CD14-positive monocyte (primary cell): ENCODE results near the gene PARG. TPM values are rescaled to one million over a fixed set of nuclear protein-coding genes. Genes with fewer than 3 reads are reported as not detected.

Experiments used
- DNase-seq, 3 donors: peaks; one replicate each; pipeline ENCODE4 v3.0.0-alpha.2; 2011 to 2022
- H2AFZ ChIP-seq: 2 replicates; pipeline ENCODE4 v1.6.0; 2012; ENCODE audit warnings: mild to moderate bottlenecking, low read depth, low read length, inconsistent platforms; ENCODE audit not compliant: insufficient read depth, poor library complexity, severe bottlenecking
- H3K27ac ChIP-seq, 2 donors: 1 replicate in 1 of 2; 2 replicates in 1 of 2; pipeline ENCODE4 v1.5.1; 2012 to 2013; ENCODE audit warnings: low read length in 2 of 2, control low read depth in 1 of 2, inconsistent platforms in 1 of 2, low read depth in 1 of 2, mild to moderate bottlenecking in 1 of 2
- H3K27me3 ChIP-seq, 2 donors: one replicate each; pipeline versions ENCODE4 v1.6.0 to v1.6.1; 2011 to 2013; ENCODE audit warnings: low read length in 2 of 2; ENCODE audit not compliant: control insufficient read depth in 2 of 2, insufficient read depth in 2 of 2
- H3K36me3 ChIP-seq, 2 donors: replicated peaks in 1 of 2; 1 replicate in 1 of 2; 2 replicates in 1 of 2; pipeline versions ENCODE4 v1.5.1 to v1.6.1; 2012 to 2013; ENCODE audit warnings: low read length in 2 of 2, control low read depth in 1 of 2, inconsistent platforms in 1 of 2, mild to moderate bottlenecking in 1 of 2; ENCODE audit not compliant: insufficient read depth in 2 of 2, control insufficient read depth in 1 of 2
- H3K4me1 ChIP-seq, 2 donors: 1 replicate in 1 of 2; 2 replicates in 1 of 2; pipeline versions ENCODE4 v1.5.1 to v1.6.1; 2012 to 2013; ENCODE audit warnings: low read length in 2 of 2, control low read depth in 1 of 2, inconsistent platforms in 1 of 2, mild to moderate bottlenecking in 1 of 2, moderate library complexity in 1 of 2; ENCODE audit not compliant: insufficient read depth in 2 of 2, control insufficient read depth in 1 of 2
- H3K4me2 ChIP-seq: replicated peaks from 2 replicates; pipeline ENCODE3; 2012; ENCODE audit warnings: low read length, moderate library complexity, mild to moderate bottlenecking; ENCODE audit not compliant: poor library complexity, severe bottlenecking; ENCODE audit errors: extremely low read depth
- H3K4me3 ChIP-seq, 3 experiments: fragments of 200-600 bp in 1 of 3; sonication (generic) in 1 of 3; replicated peaks in 1 of 3; 1 replicate in 2 of 3; 2 replicates in 1 of 3; pipeline ENCODE4 v1.5.1; 2011 to 2013; ENCODE audit warnings: low read length in 3 of 3, mild to moderate bottlenecking in 3 of 3, control low read depth in 2 of 3, low read depth in 2 of 3, inconsistent platforms in 1 of 3, moderate library complexity in 1 of 3
- H3K79me2 ChIP-seq: 2 replicates; pipeline ENCODE4 v1.6.0; 2012; ENCODE audit warnings: mild to moderate bottlenecking, control low read depth, inconsistent platforms, low read length, moderate library complexity; ENCODE audit not compliant: insufficient read depth
- H3K9ac ChIP-seq: 2 replicates; pipeline ENCODE4 v1.6.0; 2017; ENCODE audit warnings: low read length, mild to moderate bottlenecking; ENCODE audit not compliant: insufficient read depth, poor library complexity, severe bottlenecking
- H3K9me3 ChIP-seq, 2 donors: replicated peaks in 1 of 2; 1 replicate in 1 of 2; 2 replicates in 1 of 2; pipeline versions ENCODE4 v1.5.1 to v1.6.1; 2012 to 2013; ENCODE audit warnings: low read length in 2 of 2, control low read depth in 1 of 2; ENCODE audit not compliant: control insufficient read depth in 1 of 2, insufficient read depth in 1 of 2
- H4K20me1 ChIP-seq: 2 replicates; pipeline ENCODE4 v1.6.0; 2012; ENCODE audit warnings: mild to moderate bottlenecking, low read length, control low read depth, moderate library complexity; ENCODE audit not compliant: insufficient read depth
- H3K27ac Mint-ChIP-seq, 7 donors: one replicate each; pipeline ENCODE4 v1.8.0; 2020; ENCODE audit warnings: mild to moderate bottlenecking in 7 of 7, mixed read lengths in 7 of 7, moderate library complexity in 6 of 7, inconsistent platforms in 2 of 7
- H3K27me3 Mint-ChIP-seq, 3 donors: one replicate each; pipeline ENCODE4 v1.8.0; 2021 to 2022; ENCODE audit warnings: low read depth in 3 of 3, mild to moderate bottlenecking in 3 of 3, mixed read lengths in 3 of 3, moderate library complexity in 3 of 3, inconsistent platforms in 1 of 3
- H3K36me3 Mint-ChIP-seq, 2 donors: one replicate each; pipeline ENCODE4 v1.8.0; 2020; ENCODE audit warnings: mixed read lengths in 2 of 2, inconsistent platforms in 1 of 2, mild to moderate bottlenecking in 1 of 2
- H3K4me1 Mint-ChIP-seq: one replicate; pipeline ENCODE4 v1.8.0; 2020; ENCODE audit warnings: mild to moderate bottlenecking, mixed read lengths
- H3K4me3 Mint-ChIP-seq, 2 donors: one replicate each; pipeline ENCODE4 v1.8.0; 2020; ENCODE audit warnings: mild to moderate bottlenecking in 2 of 2, mixed read lengths in 2 of 2, moderate library complexity in 1 of 2
- H3K9me3 Mint-ChIP-seq, 7 donors: one replicate each; pipeline ENCODE4 v1.8.0; 2020 to 2022; ENCODE audit warnings: mixed read lengths in 7 of 7, mild to moderate bottlenecking in 6 of 7, moderate library complexity in 6 of 7, inconsistent platforms in 2 of 7
- CTCF ChIP-seq: fragments of 200-600 bp; IDR thresholded peaks from one replicate; pipeline ENCODE4 v1.8.0; 2022; ENCODE audit warnings: antibody characterized with exemption, mild to moderate bottlenecking
- WGBS: methylation state at CpG from one replicate; pipeline ENCODE4 v1.1.5; 2013; ENCODE audit warnings: missing lambda C conversion rate; ENCODE audit not compliant: insufficient coverage; 5-methylcytosine and 5-hydroxymethylcytosine counted together
- intact Hi-C, 2 donors: fragments of 100-400 bp; cut with micrococcal nuclease; formaldehyde crosslinking; loops; one replicate each; pipeline versions ENCODE4 v1.15.0 to v1.15.1; 2023
- polyA plus RNA-seq, 3 donors: library from polyadenylated mRNA; depleted of rRNA in 1 of 3; unstranded in 2 of 3; stranded (reverse) in 1 of 3; fragments of 300-500 nt in 2 of 3; fragments of >200 nt in 1 of 3; fragmentation: Illumina TruSeq in 2 of 3; gene quantifications; 1 replicate in 2 of 3; 2 replicates in 1 of 3; pipeline ENCODE4 v1.2.3, GENCODE V29; 2012 to 2021

Gene PARG
- polyA plus RNA-seq, 3 donors: 6.3 to 8.0 (median 7.5) TPM

DNA sequence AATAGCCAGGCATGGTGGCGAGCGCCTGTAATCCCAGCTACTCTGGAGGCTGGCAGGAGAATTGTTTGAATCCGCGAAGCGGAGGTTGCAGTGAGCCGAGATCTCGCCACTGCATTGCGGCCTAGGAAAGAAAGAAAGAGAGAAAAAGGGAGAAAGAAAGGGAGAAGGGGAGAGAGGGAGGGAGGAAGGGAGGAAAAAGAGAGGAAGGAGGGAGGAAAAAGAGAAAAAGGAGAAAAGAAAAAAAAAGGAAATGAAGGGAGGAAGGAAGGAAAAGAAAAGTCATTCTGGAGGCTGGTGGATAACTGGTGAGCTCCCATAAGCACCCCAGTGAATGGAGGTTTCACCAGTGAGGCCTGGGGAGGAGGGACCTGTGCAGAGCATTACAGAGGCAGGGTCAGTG is 172.1 kb downstream of the PARG start:
- Histone ChIP-seq H3K27me3 (peaks cover 29 to 49% of the 10 kb centered on the region in 2 donors), H3K4me2 (no peak overlapping the region), H3K4me3 (no peak overlapping the region), H3K27ac (no peak overlapping the region), H3K9ac (no peak overlapping the region), H2AFZ (no peak overlapping the region), H4K20me1 (no peaks in the 10 kb centered on the region), H3K9me3 (peaks cover 14 to 19% of the 10 kb centered on the region in 2 donors), H3K79me2 (no peaks in the 10 kb centered on the region), H3K4me1 (no peaks in the 10 kb centered on the region), H3K36me3 (no peaks in the 10 kb centered on the region)
- H3K4me1 Mint-ChIP-seq: peaks cover 4% of the 10 kb centered on the region
- no peak for DNase-seq
- no peak overlapping the region for H3K27ac Mint-ChIP-seq
- TF ChIP-seq CTCF: no peak
- H3K36me3 Mint-ChIP-seq: peaks cover 0 to 2% of the 10 kb centered on the region in 2 donors
- peaks cover 45 to 64% (median 55%) of the 10 kb centered on the region in 3 donors for H3K27me3 Mint-ChIP-seq
- peaks cover 0 to 23% (median 15%) of the 10 kb centered on the region in 7 donors for H3K9me3 Mint-ChIP-seq
- WGBS: 94% methylated on average over 8 of the region's 8 CpGs
- peak overlapping the region in 1 of 2 donors; percentile 64 for H3K4me3 Mint-ChIP-seq
- intact Hi-C loops: no loop called here

DNA sequence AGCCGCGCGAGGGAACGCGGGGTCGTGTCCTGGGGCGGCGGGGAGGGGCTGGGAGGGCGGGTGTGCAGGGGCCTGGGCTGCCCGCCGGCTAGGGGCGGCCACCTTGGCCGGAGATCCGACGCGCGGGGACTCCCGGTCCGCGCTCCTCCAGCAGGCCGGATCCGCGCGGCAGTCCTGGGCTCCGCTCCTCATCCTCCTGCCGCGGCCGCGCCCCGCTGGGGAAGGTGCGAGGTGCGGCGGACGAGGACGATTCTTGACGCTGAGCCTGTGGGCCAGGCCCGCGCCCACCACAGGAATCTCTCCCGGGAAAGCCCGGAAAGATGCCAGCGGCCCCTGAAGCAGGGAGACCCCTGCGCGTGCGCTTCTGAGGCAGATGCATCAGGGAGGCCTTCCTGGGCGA is 173.1 kb downstream of the PARG start:
- no peaks in the 10 kb centered on the region for H3K79me2 ChIP-seq
- no peak for DNase-seq
- Mint-ChIP-seq H3K27me3 (peaks cover 48 to 64% (median 55%) of the 10 kb centered on the region in 3 donors), H3K27ac (no peak overlapping the region), H3K4me3 (peak overlapping the region in 1 of 2 donors; percentile 64), H3K4me1 (peaks cover 4% of the 10 kb centered on the region), H3K9me3 (peaks cover 0 to 23% (median 15%) of the 10 kb centered on the region in 7 donors), H3K36me3 (peaks cover 0 to 2% of the 10 kb centered on the region in 2 donors)
- no peaks in the 10 kb centered on the region for H4K20me1 ChIP-seq
- peaks cover 26 to 49% of the 10 kb centered on the region in 2 donors for H3K27me3 ChIP-seq
- no peak overlapping the region for H3K9ac ChIP-seq
- intact Hi-C loops: no loop called here
- H3K4me3 ChIP-seq: no peak overlapping the region
- H3K27ac ChIP-seq: no peak overlapping the region
- H2AFZ ChIP-seq: no peak overlapping the region
- no peak overlapping the region for H3K4me2 ChIP-seq
- no peak for TF ChIP-seq CTCF
- H3K36me3 ChIP-seq: no peaks in the 10 kb centered on the region
- WGBS: 7% methylated on average over 45 of the region's 45 CpGs
- peaks cover 14 to 19% of the 10 kb centered on the region in 2 donors for H3K9me3 ChIP-seq
- H3K4me1 ChIP-seq: no peaks in the 10 kb centered on the region
